Measurements from ENCODE around the gene LRRC2. TPM values are rescaled to one million over a fixed set of nuclear protein-coding genes. Genes with fewer than 3 reads are reported as not detected.

Gene LRRC2
- total RNA-seq, 4 donors from 2014 or later = 0.32 to 0.83 (median 0.55) TPM

DNA sequence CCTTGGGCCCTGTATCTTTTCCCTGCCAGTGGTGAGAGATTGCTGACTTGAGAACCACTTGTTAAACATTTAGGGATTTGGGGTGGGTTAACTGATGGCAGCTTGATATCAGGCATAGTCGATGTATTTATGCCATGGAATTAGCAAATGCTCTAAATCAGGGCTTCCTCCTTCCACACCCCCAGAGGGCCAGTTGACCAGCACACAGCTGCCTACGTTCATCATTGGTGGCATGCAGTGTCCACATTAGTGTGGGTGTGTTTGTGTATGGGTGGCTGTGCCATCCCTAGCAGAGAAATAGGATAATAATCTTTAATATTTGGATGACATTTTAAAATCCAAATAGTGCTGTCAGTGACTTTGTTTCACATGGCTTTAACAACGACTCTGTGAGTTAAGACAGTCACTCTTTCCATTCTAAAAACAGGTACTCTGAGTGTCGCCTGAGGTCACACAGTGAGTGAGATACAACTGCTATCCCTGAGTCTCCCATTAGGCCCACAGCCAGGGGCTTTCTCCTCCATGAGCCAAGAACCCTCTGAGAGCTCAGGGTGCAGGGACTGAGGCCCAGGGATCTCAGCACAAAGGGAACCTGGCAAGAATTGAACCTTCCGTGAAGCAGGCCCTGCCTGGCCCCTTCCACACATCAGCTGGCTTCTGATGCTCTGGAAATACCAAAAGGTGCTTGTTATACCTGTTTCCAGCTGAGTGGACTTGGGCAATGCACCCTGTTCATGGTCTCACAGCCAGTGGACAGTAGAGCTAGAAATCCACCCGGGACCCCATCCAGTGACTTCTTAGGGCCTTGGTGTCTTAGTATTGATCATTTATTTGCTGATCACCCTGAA is 97.1 kb downstream of the LRRC2 start:
- intact Hi-C loops (cut with DNase I) = no loop called here
- Histone ChIP-seq H3K9me3 (no peaks in the 10 kb centered on the region), H3K36me3 (no peaks in the 10 kb centered on the region), H3K27me3 (peaks cover 0 to 14% (median 5%) of the 10 kb centered on the region in 4 donors), H3K4me1 (peaks cover 10 to 36% (median 18%) of the 10 kb centered on the region in 4 donors), H3K4me3 (no peak overlapping the region), H3K27ac (replicated peaks in 1 of 4) (no peak overlapping the region)
- no peak for DNase-seq (ENCODE audit: extremely low spot score)
- 59% methylated on average over 3 of the region's 6 CpGs for WGBS
- TF ChIP-seq POLR2A (IDR thresholded peaks at IDR 0.05; ENCODE audit: low read depth) (no peak), EP300 (IDR thresholded peaks at IDR 0.05) (no peak), POLR2AphosphoS5 (IDR thresholded peaks at IDR 0.05) (no peak)
- TF ChIP-seq, protein P1, sequence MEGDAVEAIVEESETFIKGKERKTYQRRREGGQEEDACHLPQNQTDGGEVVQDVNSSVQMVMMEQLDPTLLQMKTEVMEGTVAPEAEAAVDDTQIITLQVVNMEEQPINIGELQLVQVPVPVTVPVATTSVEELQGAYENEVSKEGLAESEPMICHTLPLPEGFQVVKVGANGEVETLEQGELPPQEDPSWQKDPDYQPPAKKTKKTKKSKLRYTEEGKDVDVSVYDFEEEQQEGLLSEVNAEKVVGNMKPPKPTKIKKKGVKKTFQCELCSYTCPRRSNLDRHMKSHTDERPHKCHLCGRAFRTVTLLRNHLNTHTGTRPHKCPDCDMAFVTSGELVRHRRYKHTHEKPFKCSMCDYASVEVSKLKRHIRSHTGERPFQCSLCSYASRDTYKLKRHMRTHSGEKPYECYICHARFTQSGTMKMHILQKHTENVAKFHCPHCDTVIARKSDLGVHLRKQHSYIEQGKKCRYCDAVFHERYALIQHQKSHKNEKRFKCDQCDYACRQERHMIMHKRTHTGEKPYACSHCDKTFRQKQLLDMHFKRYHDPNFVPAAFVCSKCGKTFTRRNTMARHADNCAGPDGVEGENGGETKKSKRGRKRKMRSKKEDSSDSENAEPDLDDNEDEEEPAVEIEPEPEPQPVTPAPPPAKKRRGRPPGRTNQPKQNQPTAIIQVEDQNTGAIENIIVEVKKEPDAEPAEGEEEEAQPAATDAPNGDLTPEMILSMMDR (IDR thresholded peaks at IDR 0.05) = no peak

DNA sequence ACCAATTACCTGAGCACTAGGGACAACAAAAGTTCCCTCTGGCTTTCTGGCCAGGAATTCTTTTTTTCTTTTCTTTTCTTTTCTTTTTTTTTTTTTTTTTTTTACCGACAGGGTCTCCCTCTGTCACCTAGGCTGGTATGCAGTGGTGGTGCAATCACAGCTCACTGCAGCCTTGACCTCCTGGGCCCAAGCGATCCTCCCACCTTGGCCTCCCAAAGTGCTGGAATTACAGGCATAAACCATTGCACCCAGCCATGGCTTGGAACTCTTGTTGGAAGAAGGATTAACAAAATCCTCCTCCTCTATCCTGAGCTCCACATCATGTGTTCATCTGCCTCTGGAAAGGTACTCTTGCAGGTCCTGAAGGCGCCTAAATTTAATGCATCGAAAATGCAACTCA is 98.5 kb downstream of the LRRC2 start:
- no peak overlapping the region for H3K27ac ChIP-seq (replicated peaks in 1 of 4)
- peaks cover 11 to 38% (median 19%) of the 10 kb centered on the region in 4 donors for H3K4me1 ChIP-seq
- no peak for DNase-seq (ENCODE audit: extremely low spot score)
- 96% methylated on average over 4 of the region's 4 CpGs for WGBS
- TF ChIP-seq, protein P1 (IDR thresholded peaks at IDR 0.05) = no peak
- H3K36me3 ChIP-seq = no peaks in the 10 kb centered on the region
- H3K9me3 ChIP-seq = no peaks in the 10 kb centered on the region
- intact Hi-C loops (cut with DNase I) = no loop called here
- peaks cover 0 to 29% (median 5%) of the 10 kb centered on the region in 4 donors for H3K27me3 ChIP-seq
- H3K4me3 ChIP-seq = no peak overlapping the region

DNA sequence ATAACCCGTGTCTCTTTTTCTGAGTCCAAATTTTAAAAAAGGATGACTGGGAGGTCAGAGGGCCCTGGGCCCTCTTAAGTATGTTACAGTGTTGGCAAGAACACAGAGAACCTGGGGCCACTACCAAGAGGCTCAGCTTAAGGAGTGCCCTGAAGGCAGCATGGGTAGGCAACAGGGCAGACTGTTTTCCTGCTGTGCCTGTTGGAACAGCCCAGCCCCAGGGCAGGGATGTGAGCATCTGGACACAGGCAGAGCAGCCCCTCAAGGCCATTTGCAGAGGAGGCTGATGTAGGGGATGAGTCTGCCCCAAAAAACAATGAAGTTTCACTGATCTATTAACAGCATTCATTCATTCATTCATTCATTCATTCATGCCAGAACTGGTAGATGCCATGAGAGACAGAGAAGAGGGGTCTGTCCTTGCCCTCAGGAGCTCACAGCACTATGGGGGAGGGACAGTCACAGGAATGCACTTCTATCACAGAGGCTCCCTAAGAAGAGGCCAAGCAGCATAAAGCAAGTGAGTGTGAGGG is 99.2 kb downstream of the LRRC2 start:
- DNase-seq (ENCODE audit: extremely low spot score) = no peak
- TF ChIP-seq POLR2AphosphoS5 (IDR thresholded peaks at IDR 0.05) (no peak), POLR2A (IDR thresholded peaks at IDR 0.05; ENCODE audit: low read depth) (no peak), EP300 (IDR thresholded peaks at IDR 0.05) (no peak)
- TF ChIP-seq, protein P1 (IDR thresholded peaks at IDR 0.05) = no peak

DNA sequence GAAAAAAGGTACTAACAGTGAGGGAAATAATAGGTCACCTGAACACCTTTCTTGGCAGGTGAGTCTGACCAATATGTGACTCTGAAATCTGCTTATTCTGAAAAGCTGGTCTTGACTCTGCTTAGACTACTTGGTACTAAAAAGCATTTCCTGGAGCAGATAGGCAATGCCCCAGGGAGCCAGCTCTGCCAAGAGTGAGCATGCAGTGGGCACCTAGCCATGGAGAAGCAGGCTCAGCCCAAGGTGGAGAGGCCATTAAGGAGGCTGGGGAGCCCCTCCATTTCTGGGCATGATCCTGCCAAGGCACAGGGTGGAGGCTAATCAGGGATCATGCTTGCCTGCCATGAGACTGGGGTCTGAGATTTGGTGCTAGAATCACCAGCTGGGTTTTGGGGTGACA is 99.8 kb downstream of the LRRC2 start:
- peaks cover 11 to 38% (median 19%) of the 10 kb centered on the region in 4 donors for H3K4me1 ChIP-seq
- H3K36me3 ChIP-seq = no peaks in the 10 kb centered on the region
- intact Hi-C loops (cut with DNase I) = no loop called here
- no peak for DNase-seq (ENCODE audit: extremely low spot score)
- H3K4me3 ChIP-seq = no peak overlapping the region
- H3K27ac ChIP-seq (replicated peaks in 1 of 4) = no peak overlapping the region
- H3K27me3 ChIP-seq = peaks cover 0 to 38% (median 5%) of the 10 kb centered on the region in 4 donors
- TF ChIP-seq, protein P1 (IDR thresholded peaks at IDR 0.05) = no peak
- no peak for TF ChIP-seq POLR2A (IDR thresholded peaks at IDR 0.05; ENCODE audit: low read depth)
- TF ChIP-seq EP300 (IDR thresholded peaks at IDR 0.05) = no peak
- no peak for TF ChIP-seq POLR2AphosphoS5 (IDR thresholded peaks at IDR 0.05)
- H3K9me3 ChIP-seq = no peaks in the 10 kb centered on the region

More for the DNA sequence above, 99.2 kb downstream of the LRRC2 start:
- H3K9me3 ChIP-seq = no peaks in the 10 kb centered on the region
- peaks cover 0 to 35% (median 5%) of the 10 kb centered on the region in 4 donors for H3K27me3 ChIP-seq
- 85% methylated on average over 1 of the region's 1 CpG for WGBS
- H3K4me1 ChIP-seq = peaks cover 11 to 38% (median 19%) of the 10 kb centered on the region in 4 donors
- no peak overlapping the region for H3K4me3 ChIP-seq
- no peaks in the 10 kb centered on the region for H3K36me3 ChIP-seq
- intact Hi-C loops (cut with DNase I) = no loop called here
- no peak overlapping the region for H3K27ac ChIP-seq (replicated peaks in 1 of 4)

Other genes with a start within 250 kb of the LRRC2 start
- 1 to 10 TPM in 3 of 4 donors, under 1 TPM in 1; 0.46 to 6.0 (median 2.3) TPM for gene CCR2, start 212.2 kb downstream of the LRRC2 start, total RNA-seq
- gene CCR5, start 195.4 kb downstream of the LRRC2 start, total RNA-seq = 1 to 10 TPM in 1 of 4 donors, under 1 TPM in 3; 0.39 to 3.0 (median 0.44) TPM
- 1 to 10 TPM; 1.1 to 3.0 (median 2.0) TPM for gene CCRL2, start 159.0 kb downstream of the LRRC2 start, total RNA-seq
- 1 to 10 TPM in 1 of 4 donors, under 1 TPM in 3; 0.45 to 1.7 (median 0.87) TPM for gene LTF, start 101.4 kb downstream of the LRRC2 start, total RNA-seq
- gene RTP3, start 68.3 kb downstream of the LRRC2 start, total RNA-seq = not detected
- gene FAM240A, start 46.2 kb upstream of the LRRC2 start, total RNA-seq = not detected
- gene ALS2CL, start 127.4 kb upstream of the LRRC2 start, total RNA-seq = 10 to 100 TPM in 2 of 4 donors, 1 to 10 TPM in 2; 3.3 to 11.8 (median 10.8) TPM
- 1 to 10 TPM in 1 of 4 donors, under 1 TPM in 2, not detected in 1; 0.33 to 1.2 (median 0.69) TPM for gene TMIE, start 135.1 kb upstream of the LRRC2 start, total RNA-seq
- gene PRSS50, start 151.6 kb upstream of the LRRC2 start, total RNA-seq = under 1 TPM in 3 of 4 donors, not detected in 1; 0.32 to 0.46 (median 0.42) TPM

All from esophagus muscularis mucosa (tissue), 4 donors.